Measurements from ENCODE around the gene SPOCD1.

Gene SPOCD1

GRCh38 chr1:31809698-31810097 lies 6.1 kb downstream of the SPOCD1 start:
- TF ChIP-seq, protein P1, sequence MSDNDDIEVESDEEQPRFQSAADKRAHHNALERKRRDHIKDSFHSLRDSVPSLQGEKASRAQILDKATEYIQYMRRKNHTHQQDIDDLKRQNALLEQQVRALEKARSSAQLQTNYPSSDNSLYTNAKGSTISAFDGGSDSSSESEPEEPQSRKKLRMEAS (IDR thresholded peaks at IDR 0.05; ENCODE audit: low read depth, low read length): no peak
- no peak for TF ChIP-seq MYC (IDR thresholded peaks at IDR 0.05; ENCODE audit: low read depth, low read length)

GRCh38 chr1:31807273-31808048 lies 8.4 kb downstream of the SPOCD1 start:
- TF ChIP-seq, protein P1 (IDR thresholded peaks at IDR 0.05; ENCODE audit: low read depth, low read length): no peak
- TF ChIP-seq, protein P2, sequence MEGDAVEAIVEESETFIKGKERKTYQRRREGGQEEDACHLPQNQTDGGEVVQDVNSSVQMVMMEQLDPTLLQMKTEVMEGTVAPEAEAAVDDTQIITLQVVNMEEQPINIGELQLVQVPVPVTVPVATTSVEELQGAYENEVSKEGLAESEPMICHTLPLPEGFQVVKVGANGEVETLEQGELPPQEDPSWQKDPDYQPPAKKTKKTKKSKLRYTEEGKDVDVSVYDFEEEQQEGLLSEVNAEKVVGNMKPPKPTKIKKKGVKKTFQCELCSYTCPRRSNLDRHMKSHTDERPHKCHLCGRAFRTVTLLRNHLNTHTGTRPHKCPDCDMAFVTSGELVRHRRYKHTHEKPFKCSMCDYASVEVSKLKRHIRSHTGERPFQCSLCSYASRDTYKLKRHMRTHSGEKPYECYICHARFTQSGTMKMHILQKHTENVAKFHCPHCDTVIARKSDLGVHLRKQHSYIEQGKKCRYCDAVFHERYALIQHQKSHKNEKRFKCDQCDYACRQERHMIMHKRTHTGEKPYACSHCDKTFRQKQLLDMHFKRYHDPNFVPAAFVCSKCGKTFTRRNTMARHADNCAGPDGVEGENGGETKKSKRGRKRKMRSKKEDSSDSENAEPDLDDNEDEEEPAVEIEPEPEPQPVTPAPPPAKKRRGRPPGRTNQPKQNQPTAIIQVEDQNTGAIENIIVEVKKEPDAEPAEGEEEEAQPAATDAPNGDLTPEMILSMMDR (IDR thresholded peaks at IDR 0.05; ENCODE audit: low read depth, low read length): no peak
- TF ChIP-seq MYC (IDR thresholded peaks at IDR 0.05; ENCODE audit: low read depth, low read length): no peak
- no peak for TF ChIP-seq POLR2A (IDR thresholded peaks at IDR 0.05; ENCODE audit: extremely low read depth, insufficient read length)
- H3K4me3 ChIP-seq (ENCODE audit: low read depth, low read length): no peak overlapping the region
- DNase-seq (ENCODE audit: low read depth): no peak

More at GRCh38 chr1:31809698-31810097, 6.1 kb downstream of the SPOCD1 start:
- H3K4me3 ChIP-seq (ENCODE audit: low read depth, low read length): no peak overlapping the region
- no peak for DNase-seq (ENCODE audit: low read depth)

GRCh38 chr1:31805318-31805717 lies 10.5 kb downstream of the SPOCD1 start:
- no peak for TF ChIP-seq POLR2A (IDR thresholded peaks at IDR 0.05; ENCODE audit: extremely low read depth, insufficient read length)
- no peak for TF ChIP-seq MYC (IDR thresholded peaks at IDR 0.05; ENCODE audit: low read depth, low read length)
- TF ChIP-seq, protein P2 (IDR thresholded peaks at IDR 0.05; ENCODE audit: low read depth, low read length): no peak
- TF ChIP-seq, protein P1 (IDR thresholded peaks at IDR 0.05; ENCODE audit: low read depth, low read length): no peak
- H3K4me3 ChIP-seq (ENCODE audit: low read depth, low read length): no peak overlapping the region
- DNase-seq (ENCODE audit: low read depth): no peak

GRCh38 chr1:31804098-31804497 lies 11.7 kb downstream of the SPOCD1 start:
- no peak overlapping the region for H3K4me3 ChIP-seq (ENCODE audit: low read depth, low read length)
- DNase-seq (ENCODE audit: low read depth): no peak
- no peak for TF ChIP-seq MYC (IDR thresholded peaks at IDR 0.05; ENCODE audit: low read depth, low read length)
- no peak for TF ChIP-seq POLR2A (IDR thresholded peaks at IDR 0.05; ENCODE audit: extremely low read depth, insufficient read length)
- TF ChIP-seq, protein P1 (IDR thresholded peaks at IDR 0.05; ENCODE audit: low read depth, low read length): no peak
- TF ChIP-seq, protein P2 (IDR thresholded peaks at IDR 0.05; ENCODE audit: low read depth, low read length): no peak

DNA sequence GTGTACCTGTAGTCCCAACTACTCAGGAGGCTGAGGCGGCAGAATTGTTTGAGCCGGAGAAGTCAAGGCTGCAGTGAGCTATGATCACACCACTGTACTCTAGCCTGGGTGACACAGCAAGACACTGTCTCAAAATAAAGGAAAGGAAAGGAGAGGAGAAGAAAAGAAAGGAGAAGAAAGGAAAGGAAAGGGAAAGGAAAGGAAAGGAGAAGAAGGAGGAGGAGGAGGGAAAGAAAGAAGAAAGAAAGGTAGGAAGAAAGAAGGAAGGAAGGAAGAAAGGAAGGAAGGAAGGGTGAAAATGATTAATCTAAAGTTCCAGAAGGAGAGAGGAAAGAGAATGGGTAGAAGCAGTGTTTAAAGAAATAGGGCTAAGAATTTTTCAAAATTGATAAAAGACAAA lies 12.2 kb downstream of the SPOCD1 start:
- DNase-seq (ENCODE audit: low read depth): no peak
- no peak overlapping the region for H3K4me3 ChIP-seq (ENCODE audit: low read depth, low read length)
- no peak for TF ChIP-seq MYC (IDR thresholded peaks at IDR 0.05; ENCODE audit: low read depth, low read length)
- TF ChIP-seq, protein P2 (IDR thresholded peaks at IDR 0.05; ENCODE audit: low read depth, low read length): no peak
- TF ChIP-seq, protein P1 (IDR thresholded peaks at IDR 0.05; ENCODE audit: low read depth, low read length): no peak
- no peak for TF ChIP-seq POLR2A (IDR thresholded peaks at IDR 0.05; ENCODE audit: extremely low read depth, insufficient read length)
